ENCODE measurements around the gene DCANP1. TPM values are rescaled to one million over a fixed set of nuclear protein-coding genes. Genes with fewer than 3 reads are reported as not detected.

The DCANP1 gene
- total RNA-seq, 1 donor from 2014 or later = not detected

DNA sequence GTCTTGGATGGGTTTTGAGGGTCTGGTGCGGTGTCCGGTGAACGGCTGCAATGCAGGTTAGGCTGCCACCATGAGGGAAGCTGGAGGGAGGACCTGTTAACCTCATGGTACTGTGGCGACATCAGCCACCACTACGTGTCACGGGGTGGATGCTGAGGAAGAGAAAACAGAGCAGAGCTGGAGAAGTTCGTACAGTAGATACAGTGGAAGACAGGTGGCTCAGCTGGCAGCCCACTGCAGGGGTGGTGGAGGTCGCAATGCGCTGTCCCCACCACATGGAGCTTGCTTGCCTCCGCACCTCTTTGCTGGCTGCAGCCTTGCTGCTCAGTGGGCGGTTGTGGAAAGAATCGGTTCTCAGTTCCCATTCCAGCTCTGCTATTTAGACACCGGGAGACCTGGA, 2.8 kb downstream of the DCANP1 start:
- no peak for TF ChIP-seq CTCF (IDR thresholded peaks at IDR 0.05)
- no peak for DNase-seq (ENCODE audit: low spot score)
- Mint-ChIP-seq H3K4me3 (ENCODE audit: unreplicated experiment) (no peak overlapping the region), H3K27ac (ENCODE audit: unreplicated experiment) (peak overlapping the region; percentile 39), H3K9me3 (ENCODE audit: low read depth) (peaks cover 3% of the 10 kb centered on the region), H3K4me1 (ENCODE audit: low read depth) (peaks cover 7% of the 10 kb centered on the region), H3K27me3 (ENCODE audit: low read depth) (peaks cover 9% of the 10 kb centered on the region), H3K36me3 (ENCODE audit: low read depth) (no peaks in the 10 kb centered on the region)

DNA sequence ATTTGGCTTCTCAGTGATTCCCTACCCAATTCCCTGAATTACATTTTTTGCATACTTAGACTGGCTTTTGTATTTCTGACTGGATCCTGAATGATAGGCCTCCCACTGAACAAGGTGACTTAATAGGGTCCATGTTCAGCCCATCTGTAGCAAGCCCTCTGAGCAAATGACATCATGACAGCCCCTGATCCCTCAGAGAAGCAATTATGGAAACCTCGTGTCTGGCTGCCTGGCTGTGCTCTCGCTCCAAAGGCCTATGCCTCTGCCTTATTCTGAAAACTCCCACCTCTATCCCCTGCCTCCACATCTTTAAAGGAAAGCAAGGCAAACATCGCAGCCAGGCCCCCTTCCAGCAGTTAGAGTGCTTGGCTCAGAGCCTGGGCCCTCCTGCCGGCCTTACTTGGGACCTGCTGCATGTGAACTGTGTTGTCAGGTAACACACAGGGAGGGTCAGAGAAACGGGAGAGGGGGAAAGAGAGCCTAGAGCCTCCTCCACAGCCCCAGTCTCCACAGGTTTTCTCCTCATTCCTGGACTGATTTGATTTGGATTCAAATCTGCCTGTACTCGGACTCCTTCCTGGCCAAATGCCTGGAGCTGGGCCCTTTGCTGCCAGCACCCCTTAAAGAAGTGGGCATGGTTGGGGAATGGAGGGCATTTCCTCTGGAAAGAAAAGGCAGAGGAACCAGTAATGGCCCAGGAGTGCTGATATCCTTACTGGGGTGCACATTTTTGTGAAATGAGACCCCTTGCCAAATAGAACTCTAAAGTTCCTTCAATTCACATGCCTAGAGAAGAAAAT, 3.8 kb downstream of the DCANP1 start:
- no peak for TF ChIP-seq CTCF (IDR thresholded peaks at IDR 0.05)
- DNase-seq (ENCODE audit: low spot score) = no peak
- peaks cover 5% of the 10 kb centered on the region for H3K27me3 Mint-ChIP-seq (ENCODE audit: low read depth)
- no peaks in the 10 kb centered on the region for H3K36me3 Mint-ChIP-seq (ENCODE audit: low read depth)
- no peak overlapping the region for H3K4me3 Mint-ChIP-seq (ENCODE audit: unreplicated experiment)
- H3K9me3 Mint-ChIP-seq (ENCODE audit: low read depth) = peaks cover 3% of the 10 kb centered on the region
- H3K4me1 Mint-ChIP-seq (ENCODE audit: low read depth) = peaks cover 9% of the 10 kb centered on the region
- H3K27ac Mint-ChIP-seq (ENCODE audit: unreplicated experiment) = no peak overlapping the region

- H3K27ac Mint-ChIP-seq (ENCODE audit: unreplicated experiment) = no peak overlapping the region
- no peak for DNase-seq (ENCODE audit: low spot score)
- H3K27me3 Mint-ChIP-seq (ENCODE audit: low read depth) = no peaks in the 10 kb centered on the region
- peaks cover 3% of the 10 kb centered on the region for H3K9me3 Mint-ChIP-seq (ENCODE audit: low read depth)
- H3K4me1 Mint-ChIP-seq (ENCODE audit: low read depth) = peaks cover 14% of the 10 kb centered on the region
- TF ChIP-seq CTCF (IDR thresholded peaks at IDR 0.05) = no peak
- H3K4me3 Mint-ChIP-seq (ENCODE audit: unreplicated experiment) = no peak overlapping the region
- no peaks in the 10 kb centered on the region for H3K36me3 Mint-ChIP-seq (ENCODE audit: low read depth)
Measured at GRCh38 chr5:135442431-135443160, 4.6 kb downstream of the DCANP1 start.

- TF ChIP-seq CTCF (IDR thresholded peaks at IDR 0.05) = no peak
- no peaks in the 10 kb centered on the region for H3K36me3 Mint-ChIP-seq (ENCODE audit: low read depth)
- H3K9me3 Mint-ChIP-seq (ENCODE audit: low read depth) = no peaks in the 10 kb centered on the region
- H3K4me1 Mint-ChIP-seq (ENCODE audit: low read depth) = peaks cover 14% of the 10 kb centered on the region
- no peak overlapping the region for H3K4me3 Mint-ChIP-seq (ENCODE audit: unreplicated experiment)
- no peak overlapping the region for H3K27ac Mint-ChIP-seq (ENCODE audit: unreplicated experiment)
- no peaks in the 10 kb centered on the region for H3K27me3 Mint-ChIP-seq (ENCODE audit: low read depth)
- no peak for DNase-seq (ENCODE audit: low spot score)
Measured at GRCh38 chr5:135441919-135442318, 5.2 kb downstream of the DCANP1 start.

GRCh38 chr5:135441350-135441831, 5.8 kb downstream of the DCANP1 start:
- no peaks in the 10 kb centered on the region for H3K9me3 Mint-ChIP-seq (ENCODE audit: low read depth)
- no peak overlapping the region for H3K27ac Mint-ChIP-seq (ENCODE audit: unreplicated experiment)
- H3K27me3 Mint-ChIP-seq (ENCODE audit: low read depth) = no peaks in the 10 kb centered on the region
- TF ChIP-seq CTCF (IDR thresholded peaks at IDR 0.05) = no peak
- no peak overlapping the region for H3K4me3 Mint-ChIP-seq (ENCODE audit: unreplicated experiment)
- no peaks in the 10 kb centered on the region for H3K36me3 Mint-ChIP-seq (ENCODE audit: low read depth)
- no peak for DNase-seq (ENCODE audit: low spot score)
- peaks cover 14% of the 10 kb centered on the region for H3K4me1 Mint-ChIP-seq (ENCODE audit: low read depth)

Measured in chondrocyte (in vitro differentiated cells).